Esophagus (tissue), 2 donors: ENCODE measurements around the gene SSTR1. TPM values are rescaled to one million over a fixed set of nuclear protein-coding genes. Genes with fewer than 3 reads are reported as not detected.

Source experiments
- H3K27ac ChIP-seq, 2 donors: one replicate each; pipeline ENCODE4 v1.5.1; 2013; ENCODE audit warnings: low read depth in 2 of 2, mild to moderate bottlenecking in 2 of 2, inconsistent platforms in 1 of 2, low read length in 1 of 2, moderate library complexity in 1 of 2
- H3K27me3 ChIP-seq, 2 donors: one replicate each; pipeline ENCODE4 v1.6.1; 2013; ENCODE audit warnings: low read length in 2 of 2, control low read depth in 1 of 2, mild to moderate bottlenecking in 1 of 2; ENCODE audit not compliant: insufficient read depth in 2 of 2, control insufficient read depth in 1 of 2
- H3K36me3 ChIP-seq, 2 donors: one replicate each; pipeline ENCODE4 v1.6.1; 2013; ENCODE audit warnings: low read length in 1 of 2; ENCODE audit not compliant: control insufficient read depth in 2 of 2, insufficient read depth in 2 of 2
- H3K4me1 ChIP-seq, 2 donors: one replicate each; pipeline ENCODE4 v1.6.1; 2013; ENCODE audit warnings: low read length in 1 of 2; ENCODE audit not compliant: control insufficient read depth in 2 of 2, insufficient read depth in 2 of 2
- H3K4me3 ChIP-seq, 2 donors: one replicate each; pipeline ENCODE4 v1.5.1; 2013; ENCODE audit warnings: low read length in 2 of 2, mild to moderate bottlenecking in 2 of 2, low read depth in 1 of 2, moderate library complexity in 1 of 2
- H3K9me3 ChIP-seq, 2 donors: one replicate each; pipeline ENCODE4 v1.6.1; 2013; ENCODE audit warnings: mild to moderate bottlenecking in 2 of 2, low read depth in 1 of 2, low read length in 1 of 2, moderate library complexity in 1 of 2; ENCODE audit not compliant: control insufficient read depth in 2 of 2, insufficient read depth in 1 of 2
- WGBS, 2 donors: extraction: QIAGEN DNeasy Blood & Tissue Kit; methylation state at CpG; one replicate each; pipeline ENCODE4 v1.1.7; 2013; 5-methylcytosine and 5-hydroxymethylcytosine counted together
- polyA plus RNA-seq, 2 donors: library from polyadenylated mRNA; stranded (reverse); fragments of 200-250 nt; gene quantifications; one replicate each; pipeline ENCODE4 v1.2.3, GENCODE V29; 2013
- donor health status: healthy with polysubstance abuse.
- donor health status: Bipolar disorder and iron deficiency.

SSTR1 gene
- polyA plus RNA-seq, 2 donors: 0.06 to 0.12 TPM

GRCh38 chr14:38201137-38201828 lies 6.4 kb upstream of the SSTR1 start:
- Histone ChIP-seq H3K36me3 (no peaks in the 10 kb centered on the region), H3K9me3 (peaks cover 0 to 2% of the 10 kb centered on the region in 2 donors), H3K4me3 (no peak overlapping the region), H3K27ac (no peak overlapping the region), H3K27me3 (no peaks in the 10 kb centered on the region), H3K4me1 (no peaks in the 10 kb centered on the region)
- WGBS, 2 donors: 86 to 92% methylated on average over 5 of the region's 5 CpGs

- Histone ChIP-seq H3K9me3 (peaks cover 0 to 2% of the 10 kb centered on the region in 2 donors), H3K27ac (no peak overlapping the region), H3K27me3 (no peaks in the 10 kb centered on the region), H3K4me1 (no peaks in the 10 kb centered on the region), H3K4me3 (no peak overlapping the region), H3K36me3 (no peaks in the 10 kb centered on the region)
- WGBS, 2 donors: 71 to 73% methylated on average over 5 of the region's 5 CpGs
These were observed 5.1 kb upstream of the SSTR1 start for GRCh38 chr14:38202444-38203191.

- peaks cover 0 to 1% of the 10 kb centered on the region in 2 donors for H3K27me3 ChIP-seq
- WGBS, 2 donors: 62 to 64% methylated on average over 2 of the region's 2 CpGs
- peaks cover 2 to 4% of the 10 kb centered on the region in 2 donors for H3K4me1 ChIP-seq
- no peaks in the 10 kb centered on the region for H3K36me3 ChIP-seq
- no peak overlapping the region for H3K27ac ChIP-seq
- peaks cover 0 to 2% of the 10 kb centered on the region in 2 donors for H3K9me3 ChIP-seq
- H3K4me3 ChIP-seq: no peak overlapping the region
These were observed 3.6 kb upstream of the SSTR1 start for GRCh38 chr14:38203929-38204718.

- H3K27ac ChIP-seq: no peak overlapping the region
- H3K36me3 ChIP-seq: no peaks in the 10 kb centered on the region
- no peak overlapping the region for H3K4me3 ChIP-seq
- H3K9me3 ChIP-seq: peaks cover 0 to 8% of the 10 kb centered on the region in 2 donors
- peaks cover 0 to 7% of the 10 kb centered on the region in 2 donors for H3K27me3 ChIP-seq
- peaks cover 2 to 7% of the 10 kb centered on the region in 2 donors for H3K4me1 ChIP-seq
These were observed 3.0 kb upstream of the SSTR1 start for GRCh38 chr14:38204719-38205115.

GRCh38 chr14:38205119-38205813 lies 2.4 kb upstream of the SSTR1 start:
- H3K4me1 ChIP-seq: peaks cover 2 to 12% of the 10 kb centered on the region in 2 donors
- 80 to 85% methylated on average over 5 of the region's 5 CpGs for WGBS, 2 donors
- H3K27me3 ChIP-seq: peaks cover under 1 to 12% of the 10 kb centered on the region in 2 donors
- H3K4me3 ChIP-seq: no peak overlapping the region
- no peaks in the 10 kb centered on the region for H3K36me3 ChIP-seq
- H3K9me3 ChIP-seq: peaks cover 0 to 11% of the 10 kb centered on the region in 2 donors
- H3K27ac ChIP-seq: no peak overlapping the region

- H3K27ac ChIP-seq: no peak overlapping the region
- peaks cover 2 to 17% of the 10 kb centered on the region in 2 donors for H3K4me1 ChIP-seq
- H3K36me3 ChIP-seq: no peaks in the 10 kb centered on the region
- no peak overlapping the region for H3K4me3 ChIP-seq
- WGBS, 2 donors: 89 to 92% methylated on average over 5 of the region's 5 CpGs
- peaks cover 0 to 11% of the 10 kb centered on the region in 2 donors for H3K9me3 ChIP-seq
- H3K27me3 ChIP-seq: peaks cover 3 to 14% of the 10 kb centered on the region in 2 donors
These were observed 1.6 kb upstream of the SSTR1 start for GRCh38 chr14:38205949-38206665.

GRCh38 chr14:38206689-38207376 lies 871 bp upstream of the SSTR1 start:
- no peak overlapping the region for H3K27ac ChIP-seq
- H3K4me3 ChIP-seq: no peak overlapping the region
- peaks cover 2 to 17% of the 10 kb centered on the region in 2 donors for H3K4me1 ChIP-seq
- peaks cover 3 to 17% of the 10 kb centered on the region in 2 donors for H3K27me3 ChIP-seq
- 51 to 60% methylated on average over 2 of the region's 2 CpGs for WGBS, 2 donors
- no peaks in the 10 kb centered on the region for H3K36me3 ChIP-seq
- peaks cover 0 to 11% of the 10 kb centered on the region in 2 donors for H3K9me3 ChIP-seq

GRCh38 chr14:38207377-38207735 lies 348 bp upstream of the SSTR1 start:
- WGBS, 2 donors: 34 to 42% methylated on average over 5 of the region's 5 CpGs
- Histone ChIP-seq H3K4me3 (no peak overlapping the region), H3K27ac (no peak overlapping the region), H3K36me3 (no peaks in the 10 kb centered on the region), H3K27me3 (peaks cover 3 to 17% of the 10 kb centered on the region in 2 donors), H3K4me1 (peaks cover 2 to 17% of the 10 kb centered on the region in 2 donors), H3K9me3 (peaks cover 0 to 11% of the 10 kb centered on the region in 2 donors)
